Effector memory CD4-positive, alpha-beta T cell (primary cell): ENCODE data around the gene SERPINA10.
"Not testable (repeated sequence)": the region's sequence is repeated elsewhere in the genome, so short reads cannot be mapped to it uniquely, and the experiment has no call there.

Source experiments
- DNase-seq, 3 donors: peaks; one replicate each; pipeline ENCODE4 v3.0.0-alpha.2; 2020
- H3K27ac ChIP-seq: 2 replicates; pipeline ENCODE4 v1.7.0; 2013; ENCODE audit warnings: mild to moderate bottlenecking, low read length, moderate library complexity; ENCODE audit not compliant: insufficient read depth, poor library complexity, severe bottlenecking
- H3K27me3 ChIP-seq: replicated peaks from 2 replicates; pipeline ENCODE4 v1.7.0; 2013; ENCODE audit warnings: mild to moderate bottlenecking, low read length; ENCODE audit not compliant: insufficient read depth, control insufficient read depth, poor library complexity, severe bottlenecking
- H3K36me3 ChIP-seq: 2 replicates; pipeline ENCODE4 v1.7.0; 2013; ENCODE audit warnings: mild to moderate bottlenecking, low read length, moderate library complexity; ENCODE audit not compliant: control insufficient read depth, insufficient read depth
- H3K4me1 ChIP-seq: 2 replicates; pipeline ENCODE4 v1.7.0; 2013; ENCODE audit warnings: low read length, mild to moderate bottlenecking; ENCODE audit not compliant: control insufficient read depth, insufficient read depth, poor library complexity, severe bottlenecking
- H3K4me3 ChIP-seq: 2 replicates; pipeline ENCODE4 v1.7.0; 2013; ENCODE audit warnings: low read length, low read depth, mild to moderate bottlenecking; ENCODE audit not compliant: insufficient read depth, poor library complexity, severe bottlenecking
- H3K9me3 ChIP-seq: 2 replicates; pipeline ENCODE4 v1.7.0; 2013; ENCODE audit warnings: mild to moderate bottlenecking, low read length, moderate library complexity; ENCODE audit not compliant: control insufficient read depth

Gene SERPINA10

DNA sequence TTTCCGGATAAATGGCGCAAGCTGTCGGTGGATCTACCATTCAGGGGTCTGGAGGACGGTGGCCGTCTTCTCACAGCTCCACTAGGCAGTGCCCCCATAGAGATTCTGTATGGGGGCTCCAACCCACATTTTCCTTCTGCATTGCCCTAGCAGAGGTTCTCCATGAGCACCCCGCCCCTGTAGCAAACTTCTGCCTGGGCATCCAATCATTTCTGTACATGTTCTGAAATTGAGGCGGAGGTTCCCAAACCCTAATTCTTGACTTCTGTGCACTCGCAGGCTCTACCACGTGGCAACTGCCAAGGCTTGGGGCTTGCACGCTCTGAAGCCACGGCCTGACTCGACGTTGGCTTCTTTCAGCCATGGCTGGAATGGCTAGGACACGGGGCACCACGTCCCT, 5.1 kb upstream of the SERPINA10 start:
- Histone ChIP-seq H3K9me3 (no peaks in the 10 kb centered on the region), H3K36me3 (no peaks in the 10 kb centered on the region), H3K4me1 (no peaks in the 10 kb centered on the region), H3K4me3 (no peak overlapping the region), H3K27ac (no peak overlapping the region), H3K27me3 (no peaks in the 10 kb centered on the region)
- no peak for DNase-seq

DNA sequence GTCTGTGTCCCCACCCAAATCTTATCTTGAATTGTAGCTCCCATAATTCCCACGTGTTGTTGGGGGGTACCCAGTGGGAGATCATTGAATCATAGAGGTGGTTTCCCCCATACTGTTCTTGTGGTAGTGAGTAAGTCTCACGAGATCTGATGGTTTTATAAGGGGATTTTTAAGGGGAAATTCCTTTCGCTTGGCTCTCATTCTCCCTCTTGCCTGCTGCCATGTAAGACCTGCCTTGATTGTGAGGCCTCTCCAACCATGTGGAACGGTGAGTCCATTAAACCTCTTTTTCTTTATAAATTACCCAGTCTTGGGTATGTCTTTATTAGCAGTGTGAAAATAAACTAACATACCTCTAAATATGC, 3.1 kb upstream of the SERPINA10 start:
- not testable (repeated sequence) for H3K4me3 ChIP-seq, H3K4me1 ChIP-seq, H3K27me3 ChIP-seq, H3K9me3 ChIP-seq, H3K36me3 ChIP-seq, DNase-seq, H3K27ac ChIP-seq

DNA sequence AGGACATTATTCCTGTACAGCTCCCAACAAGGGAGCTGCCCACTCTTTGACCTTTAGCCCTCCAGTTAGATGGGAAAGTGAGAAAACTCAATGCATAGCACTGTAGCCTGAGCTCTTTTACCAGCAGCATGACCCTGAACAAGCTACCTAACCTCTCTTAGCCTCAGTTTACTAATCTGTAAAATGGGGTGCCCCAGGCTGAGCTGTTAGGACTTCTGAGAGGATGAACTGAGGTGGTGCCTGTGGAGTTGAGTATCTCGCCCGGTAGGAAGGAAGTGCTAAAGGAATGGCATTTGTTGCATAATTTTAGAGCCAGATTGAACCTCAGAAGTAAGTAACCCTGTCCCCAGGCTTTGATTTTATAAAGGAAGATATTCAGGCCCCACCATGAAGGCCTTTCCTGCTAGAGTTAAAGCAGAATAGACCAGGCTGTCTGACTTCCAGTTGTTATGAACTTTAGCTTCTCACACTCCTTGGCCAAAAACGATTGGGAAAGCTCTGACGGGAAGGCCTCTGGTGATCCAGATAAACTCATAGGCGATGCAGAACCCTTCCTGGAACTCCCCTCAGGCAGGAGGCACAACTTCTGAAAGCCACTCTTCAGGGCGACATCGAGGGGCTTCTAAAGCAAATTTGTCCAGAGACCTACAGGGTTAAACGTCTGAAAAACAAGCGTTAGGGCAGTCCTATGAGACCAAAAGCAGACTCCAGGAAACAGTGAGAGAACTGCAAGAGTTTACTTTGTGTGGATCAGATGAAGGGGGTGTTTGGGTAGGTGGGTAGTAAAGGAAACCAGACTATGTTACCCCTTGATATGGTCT, 2.5 kb upstream of the SERPINA10 start:
- no peak for DNase-seq
- H3K27me3 ChIP-seq = no peaks in the 10 kb centered on the region

DNA sequence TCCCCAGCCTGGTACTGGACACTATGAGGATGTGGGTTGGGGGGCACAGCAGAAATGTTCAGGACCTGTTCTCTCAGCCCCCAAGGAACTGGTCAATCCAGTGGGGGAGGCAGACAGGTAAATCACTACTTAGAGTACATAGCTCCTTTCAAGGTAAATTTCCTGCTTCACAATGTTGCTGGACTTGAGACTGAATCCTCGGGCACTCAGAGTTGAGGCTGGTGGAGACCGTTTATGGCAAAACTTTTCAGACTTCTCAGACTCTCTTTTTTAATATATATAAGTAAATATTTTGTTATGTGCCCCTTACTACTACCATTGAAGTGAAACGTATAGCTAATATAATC, 483 bp upstream of the SERPINA10 start:
- no peaks in the 10 kb centered on the region for H3K9me3 ChIP-seq
- H3K36me3 ChIP-seq = no peaks in the 10 kb centered on the region
- H3K4me3 ChIP-seq = no peak overlapping the region
- no peak for DNase-seq
- H3K27me3 ChIP-seq = no peaks in the 10 kb centered on the region
- H3K27ac ChIP-seq = no peak overlapping the region
- H3K4me1 ChIP-seq = no peaks in the 10 kb centered on the region

More for the DNA sequence above, 2.5 kb upstream of the SERPINA10 start:
- H3K4me1 ChIP-seq = no peaks in the 10 kb centered on the region
- H3K4me3 ChIP-seq = no peak overlapping the region
- no peak overlapping the region for H3K27ac ChIP-seq
- H3K9me3 ChIP-seq = no peaks in the 10 kb centered on the region
- H3K36me3 ChIP-seq = no peaks in the 10 kb centered on the region

DNA sequence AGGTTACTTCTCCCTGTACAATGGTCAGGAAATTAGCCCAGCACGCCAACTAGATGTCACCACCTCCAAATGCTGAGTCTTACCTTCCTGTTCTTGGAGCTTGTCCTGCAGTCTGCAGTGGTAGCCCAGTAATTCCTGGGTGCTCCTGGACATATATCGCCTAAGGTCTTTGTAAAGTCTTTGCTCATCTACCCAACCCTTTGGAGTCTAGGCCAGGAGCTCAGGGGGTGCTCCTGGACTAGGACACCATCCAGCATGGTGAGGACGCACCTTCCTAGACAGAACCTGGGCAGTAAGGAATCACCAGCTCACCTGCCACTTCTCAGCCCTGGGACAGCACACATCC, 569 bp downstream of the SERPINA10 start:
- no peak overlapping the region for H3K4me3 ChIP-seq
- no peaks in the 10 kb centered on the region for H3K27me3 ChIP-seq
- no peaks in the 10 kb centered on the region for H3K36me3 ChIP-seq
- H3K9me3 ChIP-seq = no peaks in the 10 kb centered on the region
- no peaks in the 10 kb centered on the region for H3K4me1 ChIP-seq
- no peak for DNase-seq
- no peak overlapping the region for H3K27ac ChIP-seq

DNA sequence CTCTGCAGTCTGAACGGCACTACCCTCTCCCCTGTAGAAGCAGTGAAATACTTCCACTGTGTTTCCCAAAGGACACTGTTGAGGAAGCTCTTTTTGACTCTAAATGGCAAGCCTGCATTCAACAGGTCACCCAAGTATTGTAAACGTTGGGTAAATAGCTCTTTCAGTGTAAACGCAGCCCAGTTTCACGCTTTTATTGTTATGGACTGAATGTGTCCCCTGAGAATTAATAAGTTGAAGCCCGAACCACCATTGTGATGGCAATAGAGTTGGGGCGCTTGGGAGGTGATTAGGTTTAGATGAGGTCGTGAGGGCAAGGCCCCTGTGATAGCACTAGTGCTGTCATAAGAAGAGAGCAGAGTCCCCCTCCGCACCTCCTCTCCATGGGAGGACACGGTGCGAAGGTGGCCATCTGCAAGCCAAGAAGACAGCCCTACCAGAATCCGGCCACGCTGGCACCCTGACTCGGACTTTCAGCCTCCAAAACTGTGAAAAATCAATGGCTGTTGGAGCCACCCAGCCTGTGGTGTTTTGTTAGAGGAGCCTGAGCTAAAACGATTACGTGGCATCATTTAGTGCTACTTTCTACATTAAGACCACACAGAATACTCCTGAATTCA, 1.1 kb downstream of the SERPINA10 start:
- DNase-seq = no peak

DNA sequence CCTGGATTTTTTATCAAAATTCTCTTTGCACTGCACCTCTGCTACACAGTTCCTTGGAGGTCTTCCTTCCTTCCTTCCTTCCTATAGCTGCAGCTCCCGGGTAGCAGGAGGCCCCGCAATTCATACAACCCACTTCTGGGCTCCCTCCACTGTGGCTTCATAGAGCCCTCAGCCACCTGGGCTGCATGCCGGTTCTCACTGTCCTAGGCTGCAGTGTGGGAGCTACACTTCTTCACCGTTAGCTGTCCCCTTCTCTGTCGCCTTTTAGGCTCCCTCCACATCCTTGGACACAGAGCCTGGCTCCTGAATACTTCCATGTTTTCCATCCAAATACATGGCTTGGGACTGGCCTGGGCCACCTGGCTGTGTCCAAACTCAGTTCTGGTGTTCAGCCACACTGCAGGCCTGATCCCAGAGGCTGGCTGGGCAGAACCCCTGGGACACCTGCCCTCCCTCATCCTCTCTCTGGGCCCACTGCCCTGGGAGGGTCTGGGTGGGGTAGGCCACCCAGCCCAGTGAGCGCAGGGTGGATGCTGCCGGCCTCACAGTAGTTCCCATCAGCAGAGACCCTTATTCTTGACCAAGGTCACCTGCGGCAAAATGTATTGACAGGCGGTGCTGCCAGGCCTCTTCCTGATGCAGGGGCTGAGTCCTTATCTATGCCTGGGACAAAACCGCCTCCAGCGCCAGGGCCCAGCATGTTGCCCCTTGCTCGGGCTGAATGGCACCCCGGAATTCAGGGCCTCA, 1.7 kb downstream of the SERPINA10 start:
- no peaks in the 10 kb centered on the region for H3K9me3 ChIP-seq
- no peaks in the 10 kb centered on the region for H3K4me1 ChIP-seq
- DNase-seq = no peak
- H3K27me3 ChIP-seq = no peaks in the 10 kb centered on the region
- no peak overlapping the region for H3K4me3 ChIP-seq
- H3K27ac ChIP-seq = no peak overlapping the region
- no peaks in the 10 kb centered on the region for H3K36me3 ChIP-seq

More for the DNA sequence above, 1.1 kb downstream of the SERPINA10 start:
- no peaks in the 10 kb centered on the region for H3K36me3 ChIP-seq
- H3K4me3 ChIP-seq = no peak overlapping the region
- H3K27me3 ChIP-seq = no peaks in the 10 kb centered on the region
- H3K4me1 ChIP-seq = no peaks in the 10 kb centered on the region
- no peak overlapping the region for H3K27ac ChIP-seq
- no peaks in the 10 kb centered on the region for H3K9me3 ChIP-seq

DNA sequence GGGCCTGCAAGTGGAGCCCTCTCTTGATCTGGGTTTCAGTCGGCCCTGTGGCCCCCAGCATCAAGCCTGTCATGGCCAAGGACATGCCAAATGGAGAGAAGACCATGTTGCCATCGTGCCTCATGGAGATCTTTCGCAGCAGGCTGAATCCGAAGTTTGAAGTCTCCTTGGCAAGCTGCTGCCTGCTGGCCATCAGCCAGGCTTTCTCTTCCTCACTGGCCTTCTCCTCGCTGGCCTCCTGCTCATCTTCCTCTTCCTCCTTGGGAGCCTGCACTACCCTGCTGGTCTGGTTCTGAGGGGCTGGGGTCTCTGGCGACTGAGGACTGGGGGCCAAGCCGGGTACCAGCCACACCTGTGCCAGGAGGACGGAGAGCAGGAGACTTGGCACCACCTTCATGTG, 2.9 kb downstream of the SERPINA10 start:
- no peak for DNase-seq
- H3K36me3 ChIP-seq = no peaks in the 10 kb centered on the region
- H3K4me3 ChIP-seq = no peak overlapping the region
- no peak overlapping the region for H3K27ac ChIP-seq
- no peaks in the 10 kb centered on the region for H3K4me1 ChIP-seq
- H3K9me3 ChIP-seq = no peaks in the 10 kb centered on the region
- H3K27me3 ChIP-seq = no peaks in the 10 kb centered on the region

DNA sequence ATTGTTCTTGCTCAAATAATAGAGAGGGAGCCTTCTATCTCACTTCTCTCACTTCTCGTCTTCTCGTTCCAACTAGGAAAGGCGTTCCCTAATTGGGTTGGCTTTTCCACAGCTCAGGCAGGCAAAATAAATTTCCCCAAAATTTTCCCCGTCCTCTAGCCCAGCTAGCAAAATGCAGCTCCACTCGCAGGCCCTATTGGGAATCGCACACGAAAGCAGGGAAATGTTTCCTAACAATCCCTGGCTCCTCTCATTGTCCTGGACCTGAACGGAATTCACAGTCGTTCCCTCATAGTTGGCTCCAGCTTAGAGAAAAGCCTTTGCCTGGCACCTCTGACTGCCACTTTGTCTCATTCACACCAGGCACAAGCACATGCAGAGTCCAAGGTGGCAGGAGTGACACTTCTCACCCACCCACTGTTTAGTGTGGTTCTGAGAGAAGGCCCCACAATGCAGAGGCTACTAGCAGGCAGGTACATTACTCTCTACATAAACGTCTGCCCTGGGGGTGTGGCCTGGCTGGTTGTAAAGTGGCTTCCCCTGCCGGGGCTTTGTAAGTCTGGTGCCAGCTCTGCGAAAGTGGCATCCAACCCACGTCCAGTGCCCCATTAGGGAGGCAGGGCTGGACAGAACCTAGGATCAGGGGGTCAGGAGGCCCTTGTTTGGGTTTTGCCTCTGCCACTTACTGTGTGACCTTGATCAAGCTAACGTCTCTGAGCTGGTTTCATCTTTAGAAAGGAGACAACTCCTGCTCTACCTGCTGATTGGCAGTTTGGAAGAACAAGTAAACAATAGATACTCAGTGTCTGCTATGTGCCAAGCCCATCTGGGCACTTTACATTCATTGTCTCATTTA, 4.2 kb downstream of the SERPINA10 start:
- DNase-seq = no peak
- Histone ChIP-seq H3K9me3 (no peaks in the 10 kb centered on the region), H3K4me3 (no peak overlapping the region), H3K27me3 (no peaks in the 10 kb centered on the region), H3K27ac (no peak overlapping the region), H3K4me1 (no peaks in the 10 kb centered on the region), H3K36me3 (no peaks in the 10 kb centered on the region)
